Ovary (tissue), 9 donors: ENCODE measurements around the gene NRXN3. TPM values are rescaled to one million over a fixed set of nuclear protein-coding genes. Genes with fewer than 3 reads are reported as not detected.

Source experiments
- DNase-seq, 5 donors: peaks; one replicate each; pipeline ENCODE4 v3.0.0-alpha.2; 2019 to 2020
- H3K27ac ChIP-seq, 2 donors: fragments of 200-600 bp; one replicate each; pipeline versions ENCODE4 v1.5.1 to v1.8.0; 2019 to 2022
- H3K27me3 ChIP-seq: fragments of 200-600 bp; one replicate; pipeline ENCODE4 v1.8.0; 2022
- H3K36me3 ChIP-seq: fragments of 200-600 bp; sonication (generic); one replicate; pipeline ENCODE4 v1.5.1; 2019
- H3K4me1 ChIP-seq: one replicate; pipeline ENCODE4 v1.8.1; 2013; ENCODE audit warnings: mild to moderate bottlenecking, moderate library complexity; ENCODE audit not compliant: insufficient read depth
- H3K4me3 ChIP-seq: fragments of 200-600 bp; sonication (generic); one replicate; pipeline ENCODE4 v1.5.1; 2017
- H3K9me3 ChIP-seq, 2 donors: fragments of 200-600 bp in 1 of 2; sonication (generic) in 1 of 2; one replicate each; pipeline versions ENCODE4 v1.5.1 to v1.8.1; 2013 to 2019; ENCODE audit warnings: mild to moderate bottlenecking in 1 of 2, moderate library complexity in 1 of 2
- EP300 ChIP-seq: sonication (generic); formaldehyde crosslinking; IDR thresholded peaks from one replicate; pipeline ENCODE4 v1.6.1; 2017; ENCODE audit warnings: antibody characterized with exemption
- POLR2A ChIP-seq: fragments of 450-650 bp; IDR thresholded peaks from one replicate; pipeline ENCODE4 v1.6.1; 2017; ENCODE audit warnings: antibody characterized with exemption, mild to moderate bottlenecking, moderate library complexity
- WGBS, 3 donors: extraction: QIAGEN DNeasy Blood & Tissue Kit in 1 of 3; methylation state at CpG; one replicate each; pipeline versions ENCODE4 v1.1.5 to v1.1.7; 2013 to 2017; 5-methylcytosine and 5-hydroxymethylcytosine counted together
- intact Hi-C, 4 donors: fragments of 100-400 bp; cut with DNase I; formaldehyde crosslinking; loops; one replicate each; pipeline versions ENCODE4 v1.11.0 to v1.15.1; 2022 to 2023
- polyA plus RNA-seq, 2 donors: library from polyadenylated mRNA; stranded (reverse); fragments of 200-250 nt in 1 of 2; fragments of 350-450 nt in 1 of 2; fragmentation: Illumina TruSeq in 1 of 2; extraction: RNeasy Lipid Tissue Mini Kit (QIAGEN cat#74804) in 1 of 2; gene quantifications; one replicate each; pipeline ENCODE4 v1.2.3, GENCODE V29; 2013 to 2014
- total RNA-seq, 7 donors: library from RNA; depleted of rRNA in 2 of 7; stranded (reverse); fragments of >200 nt in 2 of 7; fragmentation: NEBNext Ultra II Directional in 3 of 7; extraction: Animal tissue kit (Norgen Biotek cat#: 25700) in 3 of 7; gene quantifications; one replicate each; pipeline versions ENCODE4 v1.1.0 to v1.2.4, GENCODE V29; 2016 to 2023
- TF ChIP-seq, protein P1 (sequence below), 3 donors: fragments of 450-650 bp in 2 of 3; fragments of 200-600 bp in 1 of 3; IDR thresholded peaks; one replicate each; pipeline versions ENCODE4 v1.5.1 to v1.8.0; 2016 to 2022; ENCODE audit warnings: antibody characterized with exemption in 3 of 3, mild to moderate bottlenecking in 1 of 3
- donor health status: DM: no; HTN: no; CAD: no; lungs with moderate emphysema.
- donor health status: DM: no; HTN: no; CAD: no.
- donor health status: Bipolar disorder and iron deficiency.
- donor health status: DM: yes; HTN: yes; CAD: no.
- donor health status: DM: no; HTN: no; CAD: no.
- donor health status: DM: yes; HTN: yes; CAD: no.

NRXN3 gene
- total and polyA plus RNA-seq, 9 donors = 0.28 to 6.2 (median 0.82) TPM

DNA sequence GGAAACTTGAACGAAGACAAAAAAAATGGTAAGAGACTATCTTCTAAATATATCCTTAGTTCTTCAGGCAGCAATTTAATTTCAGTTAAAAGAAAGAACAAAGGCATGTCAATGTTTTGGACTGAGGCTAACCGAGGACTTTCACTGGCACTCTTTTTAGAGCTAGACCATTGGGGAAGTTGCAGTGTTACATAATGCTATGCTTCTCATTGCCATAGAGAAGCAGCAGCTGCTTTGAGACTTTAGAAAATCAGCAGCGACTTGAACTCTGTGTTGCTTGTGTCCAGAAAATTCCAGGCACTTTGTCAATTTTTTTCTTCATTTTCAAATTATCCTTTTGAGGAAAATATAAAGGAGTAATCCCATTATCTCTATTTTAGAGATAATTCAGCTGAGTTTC, 964.2 kb downstream of the NRXN3 start:
- H3K4me1 ChIP-seq = no peaks in the 10 kb centered on the region
- H3K27ac ChIP-seq = no peak overlapping the region
- intact Hi-C loops = no loop called here
- H3K4me3 ChIP-seq = no peak overlapping the region
- no peaks in the 10 kb centered on the region for H3K27me3 ChIP-seq
- H3K9me3 ChIP-seq = no peaks in the 10 kb centered on the region
- WGBS, 3 donors = 10 to 15% (median 11%) methylated on average over 3 of the region's 3 CpGs
- H3K36me3 ChIP-seq = no peaks in the 10 kb centered on the region
- TF ChIP-seq, protein P1, sequence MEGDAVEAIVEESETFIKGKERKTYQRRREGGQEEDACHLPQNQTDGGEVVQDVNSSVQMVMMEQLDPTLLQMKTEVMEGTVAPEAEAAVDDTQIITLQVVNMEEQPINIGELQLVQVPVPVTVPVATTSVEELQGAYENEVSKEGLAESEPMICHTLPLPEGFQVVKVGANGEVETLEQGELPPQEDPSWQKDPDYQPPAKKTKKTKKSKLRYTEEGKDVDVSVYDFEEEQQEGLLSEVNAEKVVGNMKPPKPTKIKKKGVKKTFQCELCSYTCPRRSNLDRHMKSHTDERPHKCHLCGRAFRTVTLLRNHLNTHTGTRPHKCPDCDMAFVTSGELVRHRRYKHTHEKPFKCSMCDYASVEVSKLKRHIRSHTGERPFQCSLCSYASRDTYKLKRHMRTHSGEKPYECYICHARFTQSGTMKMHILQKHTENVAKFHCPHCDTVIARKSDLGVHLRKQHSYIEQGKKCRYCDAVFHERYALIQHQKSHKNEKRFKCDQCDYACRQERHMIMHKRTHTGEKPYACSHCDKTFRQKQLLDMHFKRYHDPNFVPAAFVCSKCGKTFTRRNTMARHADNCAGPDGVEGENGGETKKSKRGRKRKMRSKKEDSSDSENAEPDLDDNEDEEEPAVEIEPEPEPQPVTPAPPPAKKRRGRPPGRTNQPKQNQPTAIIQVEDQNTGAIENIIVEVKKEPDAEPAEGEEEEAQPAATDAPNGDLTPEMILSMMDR (IDR thresholded peaks at IDR 0.05) = no peak
- TF ChIP-seq POLR2A (no peak), EP300 (no peak)
- DNase-seq = no peak

- 56 to 64% (median 59%) methylated on average over 7 of the region's 7 CpGs for WGBS, 3 donors
- Histone ChIP-seq H3K9me3 (no peaks in the 10 kb centered on the region), H3K27me3 (no peaks in the 10 kb centered on the region), H3K4me3 (no peak overlapping the region), H3K27ac (no peak overlapping the region), H3K4me1 (no peaks in the 10 kb centered on the region), H3K36me3 (no peaks in the 10 kb centered on the region)
- DNase-seq = no peak
- TF ChIP-seq EP300 (no peak), POLR2A (no peak)
- TF ChIP-seq, protein P1 (IDR thresholded peaks at IDR 0.05) = no peak
- intact Hi-C loops = no loop called here
Measured at GRCh38 chr14:79136071-79137044, 966.2 kb downstream of the NRXN3 start.

GRCh38 chr14:79137045-79137430, 966.9 kb downstream of the NRXN3 start:
- intact Hi-C loops = no loop called here
- TF ChIP-seq, protein P1 (IDR thresholded peaks at IDR 0.05) = no peak
- TF ChIP-seq EP300 (no peak), POLR2A (no peak)
- WGBS, 3 donors = 87 to 89% (median 88%) methylated on average over 2 of the region's 2 CpGs

GRCh38 chr14:79137836-79138235, 967.7 kb downstream of the NRXN3 start:
- TF ChIP-seq, protein P1 (IDR thresholded peaks at IDR 0.05) = no peak
- intact Hi-C loops = no loop called here
- no peak for DNase-seq
- H3K4me3 ChIP-seq = no peak overlapping the region
- no peak overlapping the region for H3K27ac ChIP-seq
- no peaks in the 10 kb centered on the region for H3K27me3 ChIP-seq
- H3K36me3 ChIP-seq = no peaks in the 10 kb centered on the region
- 54 to 71% (median 63%) methylated on average over 3 of the region's 3 CpGs for WGBS, 3 donors
- no peaks in the 10 kb centered on the region for H3K4me1 ChIP-seq
- H3K9me3 ChIP-seq = no peaks in the 10 kb centered on the region

More at GRCh38 chr14:79137045-79137430, 966.9 kb downstream of the NRXN3 start:
- Histone ChIP-seq H3K4me1 (no peaks in the 10 kb centered on the region), H3K27me3 (no peaks in the 10 kb centered on the region), H3K4me3 (no peak overlapping the region), H3K36me3 (no peaks in the 10 kb centered on the region), H3K9me3 (no peaks in the 10 kb centered on the region), H3K27ac (no peak overlapping the region)
- DNase-seq = no peak
